K562 (cell line): ENCODE measurements around the gene PFKP. TPM values are rescaled to one million over a fixed set of nuclear protein-coding genes. Genes with fewer than 3 reads are reported as not detected.

Experiments
- ATAC-seq: fragments of 200-7000 bp; cut with Tn5 transposase; 3 replicates; pipeline ENCODE4 v1.9.1; 2020; ENCODE audit warnings: moderate library complexity
- BruUV-seq: library from RNA; stranded (reverse); fragments of 400-500 nt; replicated peaks from 2 replicates; lab custom pipeline; 2021; lab: Mats Ljungman, UMichigan
- CTCF ChIA-PET: fragments of 300-600 bp; formaldehyde crosslinking; extraction: SDS; loops from one replicate; lab custom pipeline; 2021; ENCODE audit warnings: low intra/inter-chr PET ratio; lab: Yijun Ruan, JAX
- POLR2A ChIA-PET: fragments of 300-600, 350-650 bp; sonication (Branson Sonifier 250); formaldehyde crosslinking; extraction: SDS; loops from one replicate; lab custom pipeline; 2021; ENCODE audit warnings: antibody characterized with exemption, inconsistent platforms; lab: Yijun Ruan, JAX
- DNase-seq, 4 experiments: peaks; one replicate each; pipeline versions ENCODE4 v3.0.0 to v3.0.0-alpha.2; 2011 to 2018; ENCODE audit warnings: low spot score in 3 of 4, mixed read lengths in 3 of 4; ENCODE audit errors: extremely low read depth in 1 of 4
- FAIRE-seq: peaks from 2 replicates; lab custom pipeline; 2011; peaks lifted over from hg19 to GRCh38; lab: Jason Lieb, UNC
- H2AFZ ChIP-seq: 2 replicates; pipeline ENCODE4 v1.6.0; 2011; ENCODE audit warnings: low read depth, low read length, control low read depth, inconsistent platforms
- H3K27ac ChIP-seq: fragments of 200-600 bp; 3 replicates; pipeline ENCODE4 v1.8.0; 2011; ENCODE audit warnings: low read depth, mild to moderate bottlenecking, control low read depth, inconsistent platforms, low read length, moderate library complexity, mixed read lengths; ENCODE audit errors: extremely low read depth
- H3K27me3 ChIP-seq, 2 experiments: fragments of 300-600 bp in 1 of 2; 2 replicates in 1 of 2; 3 replicates in 1 of 2; pipeline versions ENCODE4 v1.6.0 to v1.8.0; 2011; ENCODE audit warnings: inconsistent platforms in 2 of 2, low read length in 2 of 2, mild to moderate bottlenecking in 1 of 2, mixed read lengths in 1 of 2, moderate library complexity in 1 of 2; ENCODE audit not compliant: control insufficient read depth in 2 of 2, insufficient read depth in 2 of 2
- H3K36me3 ChIP-seq: fragments of 300-600 bp; 3 replicates; pipeline ENCODE4 v1.8.0; 2011; ENCODE audit warnings: mild to moderate bottlenecking, low read length, inconsistent platforms; ENCODE audit not compliant: control insufficient read depth, insufficient read depth
- H3K4me1 ChIP-seq, 2 experiments: fragments of 200-600 bp in 1 of 2; replicated peaks in 1 of 2; 2 replicates in 1 of 2; 3 replicates in 1 of 2; pipeline versions ENCODE4 v1.5.1 to v1.8.0; 2011; ENCODE audit warnings: inconsistent platforms in 2 of 2, low read length in 2 of 2, mild to moderate bottlenecking in 1 of 2, mixed read lengths in 1 of 2, moderate library complexity in 1 of 2; ENCODE audit not compliant: control insufficient read depth in 2 of 2, insufficient read depth in 2 of 2
- H3K4me2 ChIP-seq: 2 replicates; pipeline ENCODE4 v1.6.1; 2011; ENCODE audit warnings: low read length, control low read depth, inconsistent platforms, mixed read lengths; ENCODE audit not compliant: insufficient read depth
- H3K4me3 ChIP-seq: fragments of 200-600 bp; sonication (generic), shearing (Covaris generic); 2 replicates; pipeline ENCODE4 v1.5.1; 2016; ENCODE audit warnings: control low read depth, inconsistent platforms
- H3K79me2 ChIP-seq: fragments of 200-600 bp; 3 replicates; pipeline ENCODE4 v1.8.0; 2011; ENCODE audit warnings: low read length, inconsistent platforms; ENCODE audit not compliant: control insufficient read depth, insufficient read depth
- H3K9ac ChIP-seq, 2 experiments: 2 replicates each; pipeline versions ENCODE4 v1.6.0 to v1.6.1; 2011; ENCODE audit warnings: low read depth in 2 of 2, low read length in 2 of 2, control low read depth in 1 of 2, inconsistent platforms in 1 of 2, mild to moderate bottlenecking in 1 of 2, mixed read lengths in 1 of 2; ENCODE audit not compliant: insufficient read depth in 1 of 2
- H3K9me1 ChIP-seq: one replicate; pipeline ENCODE4 v1.6.0; 2011; ENCODE audit warnings: inconsistent platforms, mild to moderate bottlenecking, low read length, moderate library complexity; ENCODE audit not compliant: control insufficient read depth, insufficient read depth
- H3K9me3 ChIP-seq: replicated peaks from 2 replicates; pipeline ENCODE4 v1.5.1; 2011; ENCODE audit warnings: low read depth, low read length, inconsistent platforms; ENCODE audit not compliant: control insufficient read depth, insufficient read depth
- H4K20me1 ChIP-seq: replicated peaks from 2 replicates; pipeline ENCODE4 v1.6.1; 2011; ENCODE audit warnings: low read length, inconsistent platforms, mixed read lengths; ENCODE audit not compliant: control insufficient read depth, insufficient read depth
- CBFA2T3 ChIP-seq: fragments of 450-650 bp; IDR thresholded peaks from 2 replicates; pipeline ENCODE4 v1.6.1; 2017
- ELF4 ChIP-seq: fragments of 450-650 bp; formaldehyde crosslinking; IDR thresholded peaks from 2 replicates; pipeline ENCODE4 v1.4.0; 2022; ENCODE audit warnings: missing genetic modification characterization
- LARP7 ChIP-seq: fragments of 450-650 bp; IDR thresholded peaks from 2 replicates; pipeline ENCODE4 v1.6.1; 2016
- POLR2AphosphoS5 ChIP-seq: IDR thresholded peaks from 2 replicates; pipeline ENCODE4 v1.6.1; 2011; ENCODE audit warnings: mild to moderate bottlenecking, low read depth, low read length, moderate library complexity; ENCODE audit not compliant: control insufficient read depth, insufficient read depth
- TFE3 ChIP-seq: fragments of 450-650 bp; formaldehyde crosslinking; IDR thresholded peaks from 2 replicates; pipeline ENCODE4 v1.4.0; 2020; ENCODE audit warnings: mild to moderate bottlenecking, mixed read lengths
- THRB ChIP-seq: fragments of 450-650 bp; formaldehyde crosslinking; conservative IDR thresholded peaks from 2 replicates; pipeline ENCODE4 v1.4.0; 2022; ENCODE audit warnings: mild to moderate bottlenecking, missing genetic modification characterization
- U2AF1 ChIP-seq: fragments of 200-400 bp; formaldehyde crosslinking; optimal IDR thresholded peaks from 2 replicates; pipeline ENCODE3; 2017; ENCODE audit warnings: mild to moderate bottlenecking, low read depth, low read length, moderate library complexity
- YY1 ChIP-seq, 3 experiments: IDR thresholded peaks; 2 replicates each; pipeline ENCODE4 v1.6.1; 2011; ENCODE audit warnings: low read length in 2 of 3, mild to moderate bottlenecking in 2 of 3, moderate library complexity in 2 of 3, borderline replicate concordance in 1 of 3, control low read depth in 1 of 3, low read depth in 1 of 3; ENCODE audit not compliant: insufficient read depth in 3 of 3, insufficient replicate concordance in 2 of 3, control insufficient read depth in 1 of 3, insufficient read length in 1 of 3; ENCODE audit errors: extremely low read depth in 1 of 3
- ZNF280A ChIP-seq: fragments of 450-650 bp; IDR thresholded peaks from 2 replicates; pipeline ENCODE4 v1.6.1; 2018; ENCODE audit warnings: mild to moderate bottlenecking, low read depth; ENCODE audit not compliant: partially characterized antibody
- ZNF311 ChIP-seq: fragments of 250-450 bp; sonication (Bioruptor Pico); IDR thresholded peaks from 2 replicates; pipeline ENCODE4 v1.4.0; 2020; ENCODE audit warnings: mild to moderate bottlenecking, moderate library complexity
- WGBS: fragments of 100-300 bp; shearing (Covaris generic); methylation state at CpG from one replicate; pipeline ENCODE4 v1.1.6; 2016; ENCODE audit warnings: low coverage, mixed read lengths; ENCODE audit not compliant: insufficient coverage; ENCODE audit errors: missing lambda C conversion rate; 5-methylcytosine and 5-hydroxymethylcytosine counted together
- in situ Hi-C: fragments of 300-500 bp; cut with MboI; formaldehyde crosslinking; loops from 4 replicates; pipeline ENCODE4 v1.15.0; 2018; ENCODE audit warnings: inconsistent platforms, mixed read lengths
- intact Hi-C: fragments of 100-400 bp; cut with micrococcal nuclease; formaldehyde crosslinking; loops from 2 replicates; pipeline ENCODE4 v1.14.2; 2022
- polyA plus RNA-seq, 8 experiments: library from polyadenylated mRNA; depleted of rRNA in 4 of 8; stranded (reverse) in 5 of 8; unstranded in 3 of 8; fragments of >200 nt; fragmentation: Nextera tagmentation in 2 of 8; fragmentation: Illumina TruSeq in 1 of 8; extraction: Ambion mirVana in 2 of 8; extraction: Trizol in 1 of 8; gene quantifications; 2 replicates each; pipeline versions ENCODE4 v1.2.1 to v1.2.3, GENCODE V29; 2011 to 2014; ENCODE audit warnings: inconsistent platforms in 1 of 8, missing spikeins in 1 of 8
- total RNA-seq, 7 experiments: library from RNA; depleted of rRNA in 6 of 7; stranded (reverse); fragments of >200 nt in 6 of 7; fragmentation: Illumina TruSeq in 2 of 7; extraction: Trizol in 2 of 7; gene quantifications; 2 replicates each; pipeline versions ENCODE4 v1.2.1 to v1.2.3, GENCODE V29; 2011 to 2021; ENCODE audit warnings: low replicate concordance in 1 of 7

PFKP gene
- total and polyA plus RNA-seq, 9 of the 15 experiments (the other 6 are each of a cell fraction or from before 2014, with no cell fraction given): 23.5 to 116 (median 62.1) TPM

GRCh38 chr10:3172446-3173170, 105.3 kb downstream of the PFKP start, which contains the start of gene PITRM1 (continued):
- TF ChIP-seq TFE3 (CRISPR knock-in tag) (no peak), ZNF311 (CRISPR knock-in tag) (no peak), U2AF1 (peak; percentile 35), POLR2AphosphoS5 (peak; percentile 82), CBFA2T3 (no peak)
- TF ChIP-seq, all 486 proteins: peak for 87

GRCh38 chr10:3173171-3173878, 106.0 kb downstream of the PFKP start:
- ATAC-seq (peak; percentile 86), FAIRE-seq (no peak), DNase-seq (peak; percentile 91 to 96 (median 95))
- in situ Hi-C loops (no loop called here), intact Hi-C loops (loop anchor here (5.0 kb wide), 1 partner anchor 106 kb away; the partner anchor contains the start of gene PFKP)
- Histone ChIP-seq H3K36me3 (peaks cover 22% of the 10 kb centered on the region), H4K20me1 (no peaks in the 10 kb centered on the region), H3K4me2 (peak overlapping the region; percentile 79), H3K27me3 (peaks cover 6 to 15% of the 10 kb centered on the region in 2 experiments; a peak in 3 of 5 replicates), H3K9ac (peak overlapping the region in 1 of 2 experiments; percentile 69; a peak in 2 of 4 replicates), H3K9me1 (no peaks in the 10 kb centered on the region), H3K79me2 (peaks cover 25% of the 10 kb centered on the region), H3K9me3 (no peaks in the 10 kb centered on the region), H3K4me1 (peaks cover 6 to 19% of the 10 kb centered on the region in 2 experiments; a peak in 4 of 5 replicates), H3K27ac (no peak overlapping the region; the same call in 2 of the 3 replicates), H2AFZ (peak overlapping the region; percentile 88), H3K4me3 (peak overlapping the region; percentile 57)
- POLR2A ChIA-PET: interaction anchor here (0.9 to 2.4 kb wide), 10 partner anchors 9 to 612 kb away, joined by 3 to 10 read pairs (median 6); partner anchors contain the start of gene KLF6
- 18% methylated on average over 10 of the region's 26 CpGs for WGBS
- BruUV-seq: no TSS peak
- CTCF ChIA-PET: no interaction called here
- TF ChIP-seq YY1 (IDR thresholded peaks at IDR 0.05; ENCODE audit: borderline replicate concordance in 1 of 3, control insufficient read depth in 1 of 3, extremely low read depth in 1 of 3, insufficient read depth in 3 of 3, insufficient read length in 1 of 3, insufficient replicate concordance in 2 of 3, low read depth in 1 of 3, low read length in 2 of 3) (peak in 1 of 3 experiments; percentile 14), THRB (peak; percentile 33; the same call in 1 of the 2 replicates), ELF4 (CRISPR knock-in tag) (peak; percentile 13; the same call in 1 of the 2 replicates), LARP7 (0 out of 2 replicates have a peak, but pooled peaks have one; percentile 52), ZNF280A (no peak)
